Measurements from ENCODE around the gene POC1A.

Gene POC1A

DNA sequence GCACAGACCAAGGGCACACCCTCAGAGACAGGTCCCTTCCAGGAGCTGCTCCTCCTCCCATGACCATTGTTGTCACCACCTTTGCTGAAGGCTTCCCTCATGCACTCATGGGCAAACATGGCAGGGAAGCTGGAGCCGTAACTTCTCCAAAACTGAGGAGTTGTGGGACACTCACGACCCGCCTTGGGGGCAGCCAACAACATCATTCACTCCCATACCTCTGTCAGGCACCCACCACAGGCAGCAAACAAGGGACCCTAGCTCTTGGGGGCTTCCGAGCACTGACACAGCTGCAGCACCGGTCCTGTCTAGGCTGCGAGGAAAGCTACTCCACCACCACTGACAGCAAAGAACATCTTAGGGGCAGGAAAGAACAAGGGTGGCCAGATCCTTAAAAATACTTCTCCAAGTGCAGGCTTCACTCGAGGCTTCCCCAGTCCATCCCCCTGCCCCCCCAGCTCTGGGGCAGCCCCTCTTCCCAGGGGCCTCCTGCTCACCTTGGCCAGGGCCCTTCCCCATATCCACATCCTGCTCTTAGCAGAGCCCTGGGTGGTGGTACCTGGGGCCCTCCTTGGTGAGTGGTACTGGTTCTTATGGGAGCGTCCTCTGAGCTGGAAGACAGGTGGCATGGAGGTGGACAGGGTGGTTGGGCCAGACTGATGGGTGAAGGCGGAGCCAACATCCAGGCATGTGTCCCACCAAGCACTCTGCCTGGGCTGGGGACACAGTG, 69.8 kb downstream of the POC1A start:
- DNase-seq (ENCODE audit: low spot score), result no peak

DNA sequence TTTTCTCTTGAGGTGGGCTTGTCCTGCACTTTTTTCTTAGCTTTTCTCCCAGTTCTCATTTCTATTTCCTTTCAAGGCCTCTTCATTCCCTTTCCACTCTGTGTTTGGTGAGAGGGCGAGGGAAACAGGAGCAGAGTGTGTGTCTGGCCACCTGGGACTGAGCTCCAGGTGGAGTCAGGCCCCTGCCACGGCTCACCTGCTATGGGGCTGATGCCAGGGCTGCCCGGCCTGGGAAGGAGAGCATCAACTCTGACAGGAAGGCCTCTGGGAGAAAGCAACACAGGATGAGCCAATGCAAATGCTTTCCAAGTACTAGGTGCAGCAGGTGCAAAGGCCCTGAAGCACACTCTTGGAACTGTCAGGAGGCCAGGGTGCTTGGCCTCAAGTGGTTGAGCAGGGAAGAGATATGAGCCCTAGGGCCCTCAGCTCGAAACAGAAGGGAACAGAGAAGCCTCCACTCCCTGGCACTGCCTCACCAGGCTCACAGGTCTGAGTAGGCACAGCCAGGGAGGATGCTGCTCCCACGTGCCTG, 70.6 kb downstream of the POC1A start:
- no peak for DNase-seq (ENCODE audit: low spot score)

DNA sequence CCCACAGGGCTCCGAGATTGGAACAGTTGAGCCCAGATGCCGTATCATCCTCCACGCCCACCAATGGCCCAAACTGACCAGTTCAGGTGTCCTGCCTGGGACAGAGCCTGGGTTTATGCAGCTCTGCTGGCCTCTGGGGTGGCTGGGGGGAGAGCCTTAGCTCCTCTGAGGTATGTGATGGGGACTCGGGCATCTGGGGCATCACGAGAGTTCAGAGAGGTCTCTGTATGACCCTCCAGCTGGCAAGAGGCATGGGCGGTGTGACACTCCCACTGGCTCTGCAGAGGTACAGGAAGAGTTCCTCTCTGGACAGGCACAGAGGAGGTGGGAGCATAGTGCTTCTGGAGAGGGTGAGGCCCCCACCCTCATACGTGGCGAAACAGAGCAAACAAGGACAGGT, 71.3 kb downstream of the POC1A start:
- no peak for DNase-seq (ENCODE audit: low spot score)

DNA sequence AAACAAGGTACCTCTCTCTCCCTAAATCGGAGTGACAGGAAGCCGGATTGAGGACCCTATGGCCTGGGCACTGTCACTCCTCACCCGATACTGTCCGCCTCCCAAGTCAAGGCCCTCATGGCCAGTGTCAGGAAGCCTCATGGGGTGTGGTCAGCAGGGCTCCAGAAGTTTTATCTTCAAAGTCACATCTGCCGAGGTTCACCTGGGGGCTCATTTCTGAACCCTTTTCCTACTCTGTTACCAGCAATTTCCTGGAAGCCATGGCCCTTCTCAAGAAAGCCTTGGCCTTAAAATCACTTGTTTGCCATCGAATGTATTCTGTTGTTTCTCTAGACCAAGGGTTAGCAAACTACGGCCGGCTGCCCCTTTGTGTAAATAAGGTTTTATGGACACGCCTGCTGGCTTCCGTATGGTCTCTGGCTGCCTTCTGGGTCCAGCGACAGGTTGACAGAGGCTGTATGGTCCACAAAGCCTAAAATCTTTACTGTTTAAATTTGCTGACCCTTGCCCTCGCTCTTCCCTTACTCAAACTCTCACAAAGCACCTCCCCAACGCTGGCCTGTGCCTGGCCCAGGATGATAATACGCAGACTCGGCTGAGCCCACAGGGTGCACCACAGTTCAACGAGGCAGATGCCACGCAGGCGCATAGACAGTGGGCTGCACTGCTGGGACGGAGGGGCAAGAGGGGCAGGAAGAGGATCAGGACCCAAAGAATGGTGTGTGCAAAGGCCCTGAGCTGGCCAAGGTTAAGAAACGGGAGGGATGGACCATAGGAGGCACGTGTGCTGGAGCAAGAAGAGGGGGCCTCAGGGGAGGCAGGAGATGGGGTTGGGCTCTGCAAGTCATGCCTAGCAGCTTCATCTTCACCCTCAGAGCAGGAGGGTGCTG, 73.1 kb downstream of the POC1A start:
- no peak for DNase-seq (ENCODE audit: low spot score)

DNA sequence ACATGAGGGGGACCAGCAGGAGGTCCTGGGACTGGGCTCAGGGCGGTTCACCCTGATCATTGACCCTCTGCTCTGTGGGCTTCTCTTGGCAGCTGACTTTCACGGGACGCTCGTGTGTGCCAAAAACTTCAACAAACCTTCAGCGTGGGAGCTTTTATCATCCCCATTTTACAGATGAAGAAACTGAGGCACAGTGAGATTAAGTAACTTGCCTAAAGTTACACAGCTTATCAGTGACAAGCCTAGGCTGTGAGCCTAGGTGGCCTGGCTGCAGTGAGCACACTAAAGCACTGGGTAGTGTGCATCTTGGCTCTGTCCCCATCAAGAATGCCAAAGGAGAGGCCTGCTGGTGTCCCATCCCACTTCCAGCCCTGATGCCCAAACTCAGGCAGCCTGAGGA, 74.3 kb downstream of the POC1A start:
- DNase-seq (ENCODE audit: low spot score), result no peak

DNA sequence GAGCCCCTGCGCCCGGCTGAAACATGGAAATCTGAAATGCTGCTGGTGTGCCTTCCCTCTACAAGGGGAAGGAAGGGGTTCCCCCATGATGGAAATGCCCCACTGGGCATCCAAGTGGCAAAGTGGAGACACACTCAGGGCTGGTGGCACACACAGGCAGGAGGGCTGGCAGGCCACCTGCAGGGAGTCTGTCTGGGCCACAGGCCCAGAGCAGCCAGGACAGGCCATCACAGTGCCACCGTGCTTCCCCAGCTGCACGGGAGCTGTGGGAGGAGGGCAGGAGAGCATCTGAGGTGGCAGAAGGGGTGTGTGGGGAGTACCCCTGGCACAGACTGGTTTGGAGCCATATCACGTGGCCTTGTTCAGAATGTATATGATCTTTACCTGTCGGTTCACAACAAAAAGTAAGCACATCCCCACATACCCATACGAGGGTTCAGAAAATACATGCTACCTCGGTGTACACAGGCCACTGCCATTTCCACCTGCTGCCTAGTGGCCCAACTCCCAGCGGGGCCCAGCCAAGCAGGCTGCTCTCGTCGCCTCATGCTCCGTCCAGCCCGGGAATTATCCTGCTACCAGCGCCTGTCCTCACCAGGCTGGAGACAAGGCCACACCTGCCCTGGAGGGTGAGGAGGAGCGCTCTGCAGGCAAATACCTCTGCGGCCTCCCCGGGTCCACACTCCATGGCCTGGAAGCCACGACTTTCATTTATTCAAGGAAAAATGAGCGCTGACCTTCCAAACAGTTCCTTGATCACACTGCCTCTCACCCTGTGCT, 75.3 kb downstream of the POC1A start:
- DNase-seq (ENCODE audit: low spot score), result no peak

DNA sequence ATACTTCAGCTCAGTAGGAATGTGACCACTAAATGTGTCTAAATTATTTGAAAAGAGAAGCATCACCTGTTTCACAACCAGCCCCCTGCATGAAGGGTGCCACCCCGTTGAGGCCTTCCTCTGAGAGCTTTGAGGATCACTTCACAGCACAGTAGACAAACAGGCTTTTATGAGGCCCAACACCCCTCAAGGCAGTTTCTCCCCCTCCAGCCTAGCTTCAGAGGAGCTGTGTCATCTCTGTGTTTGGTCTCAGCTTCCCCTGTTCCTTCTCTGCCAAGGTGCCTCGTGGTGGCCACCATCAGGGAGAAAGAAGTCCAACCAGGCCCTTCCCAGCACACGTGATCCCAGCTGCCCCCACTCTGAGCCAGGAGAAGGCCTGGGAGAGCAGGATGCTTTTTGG, 76.3 kb downstream of the POC1A start:
- no peak for DNase-seq (ENCODE audit: low spot score)

DNA sequence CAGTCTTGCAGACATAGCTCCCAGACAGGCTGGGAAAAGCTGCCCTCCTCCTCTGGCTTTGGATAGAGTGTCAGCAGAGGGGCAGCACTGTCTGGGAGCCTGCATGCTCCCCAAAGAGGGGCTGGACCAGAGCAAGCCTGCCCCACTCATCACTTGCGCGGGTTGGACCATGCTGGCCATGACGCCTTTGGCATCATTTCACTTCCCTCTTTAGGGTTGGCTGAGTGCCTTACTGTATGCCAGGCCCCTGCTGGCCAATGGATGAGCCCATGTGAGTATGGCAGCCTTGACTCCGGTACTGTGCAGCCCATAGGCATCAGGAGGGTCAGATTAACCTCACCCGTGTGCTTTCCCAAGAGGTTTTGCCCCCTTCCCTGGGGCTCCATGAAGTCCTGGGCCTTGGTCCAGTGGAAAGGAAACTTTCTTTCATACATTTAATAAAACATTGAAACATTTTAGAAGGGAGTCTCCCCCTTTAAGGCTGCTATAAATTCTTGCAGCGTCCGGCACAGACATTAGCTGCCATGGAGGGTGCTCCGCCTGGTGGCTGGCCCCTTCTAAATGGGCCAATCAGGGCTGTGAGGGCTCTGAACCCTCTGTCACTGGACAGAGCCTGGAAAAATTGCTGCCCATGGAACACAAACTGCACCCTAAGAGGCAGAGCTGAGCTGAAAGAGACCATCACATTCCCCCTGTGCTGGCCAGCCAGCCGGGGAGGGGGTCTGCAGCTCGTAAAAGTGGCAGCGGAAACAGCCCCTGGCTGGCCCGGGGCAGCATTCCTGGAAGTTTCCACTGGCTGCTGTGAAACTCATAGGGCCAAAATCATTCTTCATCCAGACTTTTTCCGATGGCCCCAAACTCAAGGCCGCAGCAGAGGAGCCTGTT, 77.1 kb downstream of the POC1A start:
- no peak for DNase-seq (ENCODE audit: low spot score)

DNA sequence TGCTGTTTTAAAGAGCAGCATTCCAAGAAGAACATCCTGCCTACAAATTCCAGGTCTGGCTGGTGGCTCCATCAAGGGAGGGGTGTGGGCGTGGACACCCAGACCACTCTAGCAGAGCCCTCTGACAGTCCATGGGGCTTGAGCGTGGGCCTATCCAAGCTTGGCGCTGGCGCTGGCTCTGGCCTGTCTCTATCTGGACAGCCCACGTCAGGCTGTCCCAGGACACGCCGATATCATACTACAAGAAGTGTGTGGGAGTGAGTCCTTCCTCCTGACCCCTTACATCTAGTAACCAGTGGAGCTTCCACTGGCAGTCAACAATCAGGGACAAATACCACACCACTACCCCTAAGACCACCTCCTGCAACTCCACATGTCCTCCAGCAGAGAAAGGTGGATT, 80.7 kb downstream of the POC1A start:
- DNase-seq (ENCODE audit: low spot score), result no peak

DNA sequence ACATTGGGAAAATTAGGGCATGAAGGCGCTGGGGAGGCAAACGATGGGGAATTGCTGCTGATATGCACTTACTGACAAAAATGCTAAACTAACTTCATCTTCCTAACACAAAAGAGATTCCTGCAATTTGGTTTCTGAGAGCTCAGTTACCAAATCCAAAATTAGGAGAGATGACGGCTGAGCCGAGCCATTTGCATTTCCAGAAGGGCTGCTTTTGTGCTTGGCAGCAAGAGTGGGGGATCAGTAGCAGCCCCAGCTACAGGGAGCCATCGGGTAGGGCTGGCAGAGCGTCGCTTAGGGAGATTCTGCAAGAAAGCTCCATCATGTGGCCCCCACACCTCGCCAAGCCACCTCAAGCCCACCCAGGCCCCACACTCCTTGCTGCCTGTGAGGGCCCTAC, 81.8 kb downstream of the POC1A start:
- DNase-seq (ENCODE audit: low spot score), result no peak

DNA sequence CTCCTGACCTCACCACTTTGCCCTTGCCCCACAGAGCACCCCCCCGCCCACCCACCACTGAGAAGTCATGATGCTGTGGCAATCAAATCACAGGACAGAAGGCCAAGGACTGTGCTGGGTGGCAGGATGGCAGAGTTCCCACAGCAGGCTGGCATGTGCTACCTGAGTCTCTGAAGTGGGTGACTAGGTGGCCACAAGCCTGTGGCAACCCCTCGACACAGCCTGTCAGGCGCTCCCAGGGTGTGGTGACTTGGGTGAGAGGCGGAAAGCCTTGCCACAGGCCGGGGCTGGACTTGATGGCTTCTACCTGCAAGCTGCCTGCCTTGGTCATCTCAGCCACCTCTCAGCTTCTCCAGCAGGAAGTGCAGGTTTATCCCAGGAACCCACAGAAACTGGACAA, 82.2 kb downstream of the POC1A start:
- no peak for DNase-seq (ENCODE audit: low spot score)

DNA sequence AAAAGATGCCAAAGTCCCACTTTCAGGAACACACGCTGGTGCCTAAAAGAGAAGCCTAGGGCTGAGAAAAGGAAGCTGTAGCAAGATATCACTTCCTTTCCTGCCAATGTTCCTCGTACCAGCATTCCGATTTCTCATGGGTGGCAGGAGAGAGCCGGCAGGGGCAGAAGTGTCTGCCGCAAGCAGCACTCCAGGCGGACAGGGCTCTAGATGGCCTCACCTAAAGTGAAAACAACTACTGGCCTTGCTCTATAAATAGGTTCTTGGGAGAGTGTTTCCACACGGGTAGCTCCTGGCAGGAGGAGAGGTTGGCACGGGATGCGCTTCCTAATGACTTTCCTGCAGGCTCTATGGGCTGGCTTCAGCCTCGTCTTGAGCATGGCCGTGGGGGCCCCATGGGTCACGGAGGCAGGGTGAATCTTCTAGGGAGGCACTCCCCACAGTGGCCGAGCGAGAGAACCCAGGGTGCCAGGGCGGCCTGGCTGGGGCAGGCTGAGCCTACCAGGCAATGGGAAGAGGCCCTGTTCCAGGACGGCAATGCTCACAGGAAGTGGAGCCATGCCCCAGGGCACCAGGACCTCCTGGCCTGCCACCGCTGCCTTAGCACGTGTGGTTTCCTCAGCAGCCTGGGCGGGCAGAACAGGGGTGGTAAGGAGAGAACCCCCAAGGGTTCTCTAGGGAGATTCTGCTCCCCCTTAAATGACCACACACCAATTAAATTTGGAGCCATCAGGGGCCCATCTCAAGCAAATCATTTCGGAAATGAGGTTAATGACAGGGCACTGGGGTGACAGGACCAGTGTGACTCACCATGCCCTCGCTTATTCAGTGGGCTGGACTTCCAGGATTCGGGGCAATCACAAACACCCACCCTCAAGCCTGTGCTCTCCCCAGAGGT, 83.2 kb downstream of the POC1A start:
- DNase-seq (ENCODE audit: low spot score), result no peak

DNA sequence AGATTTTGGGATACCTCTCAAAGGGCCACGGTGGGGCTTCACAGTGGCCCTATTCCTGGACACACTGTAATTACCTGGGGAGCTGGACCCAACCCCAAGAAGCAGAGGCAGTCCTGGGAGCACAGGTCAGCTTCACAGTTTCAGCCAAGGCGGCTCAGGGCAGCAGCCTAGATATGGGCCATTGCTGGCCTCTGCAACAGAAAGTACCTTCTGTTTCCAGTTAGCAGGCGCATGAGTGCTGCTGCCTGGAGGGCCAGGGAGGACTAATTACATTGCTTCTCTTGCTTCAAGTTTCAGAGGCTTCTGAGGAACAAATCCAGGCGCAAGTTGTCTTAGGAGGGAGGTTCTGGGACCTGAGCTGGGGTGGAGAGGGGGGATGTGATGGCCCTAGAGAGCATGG, 84.4 kb downstream of the POC1A start:
- DNase-seq (ENCODE audit: low spot score), result no peak

DNA sequence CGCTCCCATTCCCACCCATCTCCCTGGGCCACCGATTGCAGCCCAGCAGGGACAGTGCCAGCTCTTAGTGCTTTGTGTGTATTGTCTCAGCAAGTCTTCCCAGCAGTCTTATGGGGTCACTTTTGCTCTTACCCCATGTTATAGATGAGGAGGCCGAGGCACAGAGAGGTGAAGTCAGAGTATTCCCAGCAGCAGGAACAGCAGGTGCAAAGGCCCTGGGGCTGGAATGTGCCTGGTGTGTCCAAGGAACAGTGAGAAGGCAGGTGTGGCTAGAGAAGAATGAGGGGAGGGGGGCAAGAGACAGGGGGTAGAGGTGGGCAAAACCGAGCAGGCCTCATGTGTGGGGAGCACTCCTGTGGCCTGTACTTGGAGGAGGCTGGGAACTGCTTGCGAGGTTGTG, 85.1 kb downstream of the POC1A start:
- DNase-seq (ENCODE audit: low spot score), result no peak

DNA sequence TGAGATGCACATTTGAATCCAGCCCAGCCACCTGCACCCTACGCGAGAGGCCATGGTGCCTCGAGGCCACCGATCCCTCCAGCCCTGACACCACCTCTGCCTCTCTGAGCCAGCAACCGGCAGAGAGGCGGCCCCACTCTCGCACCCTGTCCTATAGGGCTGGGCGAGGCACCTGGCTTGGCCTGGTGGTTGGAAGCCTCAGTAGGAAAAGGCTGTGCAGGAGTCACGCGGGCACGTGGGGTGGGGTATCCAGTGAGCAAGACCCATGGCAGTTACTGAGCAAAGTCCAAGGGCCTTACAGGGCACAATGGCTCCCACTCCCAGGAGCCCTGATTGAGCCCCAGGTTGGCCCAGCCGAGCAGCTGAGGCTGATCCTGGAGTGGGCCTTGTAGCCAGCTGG, 85.5 kb downstream of the POC1A start:
- no peak for DNase-seq (ENCODE audit: low spot score)

DNA sequence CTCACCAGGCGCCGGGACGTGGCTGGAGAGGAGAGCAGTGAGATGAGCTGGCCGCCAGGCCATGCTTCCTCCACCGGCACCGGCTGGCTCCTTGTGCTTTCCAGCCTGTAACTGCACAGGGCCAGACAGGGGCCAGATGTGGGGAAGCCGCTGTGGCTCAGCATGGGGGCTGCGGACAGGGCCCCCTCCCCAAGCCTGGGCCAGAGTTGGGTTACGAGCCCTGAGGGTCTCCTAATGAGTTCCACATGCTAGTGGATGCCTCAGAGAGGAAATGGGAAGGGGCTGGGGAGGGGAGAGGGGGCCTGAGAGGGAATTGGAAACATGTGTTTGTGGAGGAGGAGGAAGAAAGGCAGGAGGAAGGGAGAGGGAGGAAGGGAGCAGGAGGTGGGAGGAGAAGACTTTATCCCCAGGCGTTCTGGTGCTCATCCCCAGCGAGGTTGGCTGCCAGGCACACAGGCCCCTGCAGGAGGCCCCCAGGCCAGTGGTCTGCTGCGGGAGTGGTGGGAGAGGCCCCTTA, 86.1 kb downstream of the POC1A start:
- peak; percentile 58 for DNase-seq (ENCODE audit: low spot score)

DNA sequence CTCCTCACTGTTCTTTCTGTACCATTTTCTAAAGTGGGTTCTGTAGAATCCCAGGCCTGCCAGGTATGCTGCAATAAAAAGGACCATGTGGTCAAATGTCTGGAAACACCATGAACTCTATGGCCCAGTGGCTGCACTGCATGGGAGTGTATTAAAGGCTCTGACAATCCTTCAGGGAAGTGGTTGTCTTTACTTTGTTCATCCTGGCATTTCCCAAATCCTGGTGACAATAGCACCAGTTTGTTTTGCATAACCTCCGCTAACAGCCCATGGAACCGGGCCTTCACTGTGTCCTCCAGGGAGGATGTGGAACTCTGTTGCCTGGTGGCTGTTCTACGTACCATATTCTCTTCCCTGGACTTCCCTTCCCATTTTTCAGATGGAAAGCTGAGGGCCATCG, 86.7 kb downstream of the POC1A start:
- no peak for DNase-seq (ENCODE audit: low spot score)

DNA sequence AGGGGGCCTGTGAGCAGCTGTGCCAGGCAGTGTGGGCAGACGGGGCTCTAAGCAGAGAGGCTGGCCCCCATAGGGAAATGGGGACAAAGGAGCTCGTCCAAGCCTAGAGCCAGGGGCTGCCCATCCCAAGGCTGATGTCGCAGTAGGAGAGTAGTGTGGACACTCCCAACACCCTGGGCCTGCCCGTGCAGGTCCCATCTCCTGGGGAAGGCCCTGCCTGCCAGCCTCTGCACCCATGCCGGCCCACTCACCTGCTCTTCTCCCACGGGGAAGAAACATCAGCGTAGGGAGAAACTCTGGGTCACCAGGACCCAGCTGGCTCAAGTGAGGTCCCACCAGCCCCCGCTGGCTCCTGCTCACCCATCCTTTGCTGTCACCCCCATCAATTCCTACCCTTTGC, 87.2 kb downstream of the POC1A start:
- no peak for DNase-seq (ENCODE audit: low spot score)

DNA sequence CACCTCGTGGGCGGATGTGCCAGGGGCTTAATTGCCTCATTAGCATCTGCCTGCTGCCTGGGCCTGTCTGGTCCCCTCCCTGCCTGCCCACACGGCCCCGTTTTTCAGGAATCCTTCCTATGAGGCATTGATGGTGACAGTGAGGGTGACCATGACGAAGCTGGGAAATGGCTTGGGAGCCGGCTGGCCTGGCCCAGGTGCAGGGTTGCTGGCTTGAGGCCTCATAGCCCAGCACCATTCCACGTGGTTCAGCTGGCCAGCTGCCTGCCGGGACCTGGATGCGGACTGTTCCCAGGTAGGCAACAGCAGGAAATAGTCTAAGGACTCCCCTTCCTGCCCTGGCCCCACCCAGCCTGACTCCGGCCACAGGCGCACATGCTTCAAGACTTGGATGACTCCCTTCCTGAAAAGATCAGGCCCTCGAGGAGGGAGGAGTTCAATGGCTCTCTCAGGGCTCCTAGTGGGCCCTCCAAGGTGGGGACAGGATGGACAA, 88.9 kb downstream of the POC1A start:
- no peak for DNase-seq (ENCODE audit: low spot score)

DNA sequence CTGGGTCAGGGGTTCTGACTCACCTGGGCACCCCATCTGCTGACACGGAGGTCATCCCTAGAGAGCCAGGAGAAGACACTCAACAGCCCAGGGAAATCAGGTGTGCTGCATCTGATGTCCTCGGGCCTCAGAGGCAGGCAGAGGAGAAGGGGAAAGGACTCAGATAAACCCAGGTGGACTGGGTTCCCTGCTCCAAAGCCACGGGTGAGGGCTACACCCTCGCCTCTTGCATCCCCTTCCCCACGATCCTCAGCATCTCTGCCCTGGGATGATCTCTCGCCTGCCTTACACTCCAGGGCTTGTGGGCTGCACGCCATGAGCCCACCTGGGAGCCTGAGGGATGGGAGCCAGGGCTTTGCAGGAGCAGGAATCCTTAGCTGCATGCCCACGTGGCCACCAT, 89.7 kb downstream of the POC1A start:
- no peak for DNase-seq (ENCODE audit: low spot score)
